Inflammatory macrophage treated with lipopolysaccharide for 4 hours (primary cell): Measurements from ENCODE around the gene TSSK3.

Experiments used
- DNase-seq: peaks from one replicate; pipeline ENCODE4 v3.0.0-alpha.2; 2020

The TSSK3 gene

DNA sequence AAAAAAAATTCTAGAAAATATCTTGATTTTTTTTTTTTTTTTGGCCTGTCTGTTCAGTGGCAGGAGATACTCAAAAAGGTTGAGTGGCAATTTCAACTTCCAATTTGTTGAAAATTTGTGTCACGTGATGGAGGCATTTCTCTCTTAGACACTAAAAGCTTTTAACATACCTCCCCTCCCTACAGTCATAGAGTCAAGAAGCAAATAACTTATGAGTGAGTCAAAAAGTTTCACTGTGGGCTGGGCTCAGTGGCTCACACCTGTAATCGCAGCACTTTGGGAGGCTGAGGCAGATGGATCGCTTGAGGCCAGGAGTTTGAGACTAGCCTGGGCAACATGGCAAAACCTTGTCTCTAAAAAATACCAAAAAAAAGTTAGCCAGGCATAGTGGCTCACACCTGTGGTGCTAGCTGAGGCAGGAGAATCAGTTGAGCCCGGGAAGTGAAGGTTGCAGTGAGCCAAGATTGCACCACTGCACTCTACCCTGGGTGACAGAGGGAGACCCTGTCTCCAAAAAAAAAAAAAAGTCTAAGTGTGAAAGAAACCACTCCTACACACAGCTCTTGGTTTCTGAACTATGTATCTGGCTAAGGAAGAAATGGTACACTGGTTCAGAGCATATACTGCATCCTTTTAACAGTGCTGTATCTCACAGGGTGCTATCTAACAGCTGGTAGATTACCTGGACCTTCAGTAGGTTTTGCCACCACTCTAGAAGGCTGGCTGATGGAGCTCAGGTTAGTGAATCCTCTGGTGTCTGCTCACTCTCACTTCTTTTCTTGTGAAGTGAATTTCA lies 43.5 kb downstream of the TSSK3 start:
- no peak for DNase-seq

GRCh38 chr1:32406629-32407111 lies 44.3 kb downstream of the TSSK3 start:
- DNase-seq: no peak

DNA sequence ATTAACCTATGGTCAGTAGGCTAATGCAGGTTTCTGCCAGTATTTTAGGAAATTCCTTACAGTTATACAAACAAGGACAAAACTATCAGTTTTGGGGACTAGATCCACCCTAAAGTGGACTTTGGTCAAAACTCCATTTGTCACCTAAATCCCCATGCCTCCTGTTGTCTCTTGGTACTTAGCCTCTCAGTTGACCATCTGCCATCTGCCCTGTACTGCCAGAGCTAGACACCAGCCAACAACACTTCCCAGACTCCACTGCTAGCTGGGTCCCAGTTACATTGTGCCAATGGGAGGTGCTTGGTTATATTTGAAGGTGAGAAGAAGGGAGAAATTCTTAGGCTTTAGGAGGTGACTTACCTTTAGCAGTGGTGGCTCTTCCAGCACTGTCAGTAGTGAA lies 48.9 kb downstream of the TSSK3 start:
- no peak for DNase-seq

DNA sequence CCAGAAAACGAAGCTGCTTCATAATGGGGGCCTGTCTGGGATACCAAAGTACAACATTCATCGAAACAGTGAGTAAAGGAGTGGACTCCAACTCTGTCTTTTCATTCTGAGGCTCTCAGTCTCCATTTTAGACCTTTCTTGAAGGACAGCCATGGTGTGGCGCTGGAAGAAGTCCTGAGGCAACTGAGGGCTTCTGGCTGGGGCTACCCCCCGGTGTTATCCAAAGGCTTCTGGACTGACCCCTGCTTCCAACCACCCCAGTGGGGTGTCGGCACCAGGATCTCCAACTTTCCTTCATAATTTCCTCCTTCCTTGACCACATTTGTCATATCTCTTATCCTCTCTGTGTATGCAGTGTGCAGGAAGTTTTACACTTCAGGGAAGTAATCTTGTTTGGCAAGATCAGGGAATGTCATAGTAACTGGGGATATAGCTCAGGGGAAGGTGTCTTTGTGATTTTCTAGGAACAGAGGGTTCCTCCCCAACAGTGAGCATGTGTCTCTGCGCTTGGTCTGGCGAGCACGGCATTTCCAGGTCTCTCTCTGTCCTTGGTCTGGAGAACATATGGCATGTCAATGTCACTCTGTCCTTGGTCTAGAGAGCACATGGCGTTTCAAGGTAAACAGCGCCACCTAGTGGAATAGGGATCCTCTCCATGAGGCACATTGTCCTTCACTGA lies 51.3 kb downstream of the TSSK3 start:
- DNase-seq: peak; percentile 79
